WERI-Rb-1 (cell line): Measurements from ENCODE around the gene PCNX2.

Experiments
- DNase-seq: peaks from one replicate; pipeline ENCODE4 v3.0.0-alpha.2; 2020
- H3K27ac ChIP-seq: fragments of 250-450 bp; sonication (Bioruptor Pico); 2 replicates; pipeline ENCODE4 v1.5.1; 2020; ENCODE audit warnings: mild to moderate bottlenecking, moderate library complexity
- H3K27me3 ChIP-seq: fragments of 250-450 bp; sonication (Bioruptor Pico); 2 replicates; pipeline ENCODE4 v1.5.1; 2021; ENCODE audit warnings: mild to moderate bottlenecking, low read depth, moderate library complexity; ENCODE audit not compliant: insufficient read depth, severe bottlenecking
- H3K36me3 ChIP-seq: fragments of 250-450 bp; sonication (Bioruptor Pico); 2 replicates; pipeline ENCODE4 v1.5.1; 2020; ENCODE audit warnings: mild to moderate bottlenecking, moderate library complexity
- H3K4me3 ChIP-seq: 2 replicates; pipeline ENCODE4 v1.5.1; 2011; ENCODE audit warnings: low read depth, mild to moderate bottlenecking, control low read depth, low read length
- H3K9me3 ChIP-seq: fragments of 250-450 bp; sonication (Bioruptor Pico); 2 replicates; pipeline ENCODE4 v1.5.1; 2021; ENCODE audit warnings: mild to moderate bottlenecking, moderate library complexity; ENCODE audit not compliant: severe bottlenecking
- CTCF ChIP-seq: IDR thresholded peaks from 2 replicates; pipeline ENCODE4 v1.5.1; 2011; ENCODE audit warnings: low read depth, mild to moderate bottlenecking, control low read depth, inconsistent platforms, low read length

Gene PCNX2

GRCh38 chr1:233230011-233230410 is 65.5 kb downstream of the PCNX2 start:
- Histone ChIP-seq H3K27ac (no peak overlapping the region), H3K36me3 (no peaks in the 10 kb centered on the region), H3K27me3 (no peaks in the 10 kb centered on the region), H3K9me3 (no peaks in the 10 kb centered on the region), H3K4me3 (no peak overlapping the region)
- TF ChIP-seq CTCF = no peak
- DNase-seq = no peak

GRCh38 chr1:233229288-233229687 is 66.2 kb downstream of the PCNX2 start:
- H3K27me3 ChIP-seq = no peaks in the 10 kb centered on the region
- no peak for TF ChIP-seq CTCF
- no peak for DNase-seq
- no peak overlapping the region for H3K4me3 ChIP-seq
- no peak overlapping the region for H3K27ac ChIP-seq
- H3K9me3 ChIP-seq = no peaks in the 10 kb centered on the region
- H3K36me3 ChIP-seq = no peaks in the 10 kb centered on the region

GRCh38 chr1:233227930-233228465 is 67.5 kb downstream of the PCNX2 start:
- TF ChIP-seq CTCF = no peak
- no peak for DNase-seq
- no peak overlapping the region for H3K27ac ChIP-seq
- no peaks in the 10 kb centered on the region for H3K36me3 ChIP-seq
- no peak overlapping the region for H3K4me3 ChIP-seq
- H3K9me3 ChIP-seq = no peaks in the 10 kb centered on the region
- no peaks in the 10 kb centered on the region for H3K27me3 ChIP-seq

GRCh38 chr1:233224311-233224710 is 71.2 kb downstream of the PCNX2 start:
- Histone ChIP-seq H3K36me3 (no peaks in the 10 kb centered on the region; the same call in 1 of the 2 replicates), H3K9me3 (no peaks in the 10 kb centered on the region), H3K27ac (no peak overlapping the region), H3K4me3 (no peak overlapping the region), H3K27me3 (no peaks in the 10 kb centered on the region)
- no peak for TF ChIP-seq CTCF
- no peak for DNase-seq

- TF ChIP-seq CTCF = no peak
- H3K9me3 ChIP-seq = no peaks in the 10 kb centered on the region
- H3K27ac ChIP-seq = no peak overlapping the region
- no peak overlapping the region for H3K4me3 ChIP-seq
- DNase-seq = no peak
- H3K27me3 ChIP-seq = no peaks in the 10 kb centered on the region
- no peaks in the 10 kb centered on the region; the same call in 1 of the 2 replicates for H3K36me3 ChIP-seq
These were observed 77.7 kb downstream of the PCNX2 start for GRCh38 chr1:233217832-233218231.

GRCh38 chr1:233216009-233216408 is 79.5 kb downstream of the PCNX2 start:
- no peak overlapping the region for H3K4me3 ChIP-seq
- no peaks in the 10 kb centered on the region for H3K36me3 ChIP-seq
- no peak overlapping the region for H3K27ac ChIP-seq
- no peaks in the 10 kb centered on the region for H3K27me3 ChIP-seq
- no peaks in the 10 kb centered on the region for H3K9me3 ChIP-seq
- no peak for TF ChIP-seq CTCF
- DNase-seq = no peak
